ENCODE measurements around the gene LZTS2. TPM values are rescaled to one million over a fixed set of nuclear protein-coding genes. Genes with fewer than 3 reads are reported as not detected.

Gene LZTS2
- total and polyA plus RNA-seq, 2 experiments from 2014 or later: 27.6 to 88.3 TPM

- TF ChIP-seq ZNF462 (CRISPR knock-in tag; IDR thresholded peaks at IDR 0.05) (no peak), EZH2 (IDR thresholded peaks at IDR 0.05; ENCODE audit: low read depth, unreplicated experiment) (no peak)
These were observed 31.4 kb upstream of the LZTS2 start (continued) for GRCh38 chr10:100968062-100968736.

GRCh38 chr10:100968863-100969186 is 30.8 kb upstream of the LZTS2 start:
- peak overlapping the region; percentile 98 for H2AFZ ChIP-seq
- H3K4me3 Mint-ChIP-seq: peak overlapping the region; percentile 77
- 0 out of 2 replicates have a peak, but pooled peaks cover 4% of the 10 kb centered on the region for H4K20me1 ChIP-seq (replicated peaks; ENCODE audit: insufficient read depth)
- no peak for TF ChIP-seq ETS1 (IDR thresholded peaks at IDR 0.05)
- no peaks in the 10 kb centered on the region for H3K9me3 Mint-ChIP-seq
- H3K9me2 ChIP-seq (ENCODE audit: insufficient read depth): no peaks in the 10 kb centered on the region
- H3K4me1 Mint-ChIP-seq: peaks cover 32% of the 10 kb centered on the region
- no peaks in the 10 kb centered on the region for H3K79me2 ChIP-seq (replicated peaks; ENCODE audit: insufficient read depth)
- H3K4me2 ChIP-seq: peak overlapping the region; percentile 92
- H3K27ac ChIP-seq (ENCODE audit: low read depth): no peak overlapping the region
- H3K36me3 Mint-ChIP-seq (ENCODE audit: low read depth): 0 out of 3 replicates have a peak, but pooled peaks cover 3% of the 10 kb centered on the region
- no peak overlapping the region for H3K27ac Mint-ChIP-seq
- peaks cover 26% of the 10 kb centered on the region for H3K4me1 ChIP-seq (ENCODE audit: insufficient read depth)
- H3K27me3 ChIP-seq (ENCODE audit: insufficient read depth): no peaks in the 10 kb centered on the region
- H3K36me3 ChIP-seq (ENCODE audit: insufficient read depth): no peaks in the 10 kb centered on the region
- peaks cover 15% of the 10 kb centered on the region for H3K27me3 Mint-ChIP-seq (ENCODE audit: insufficient read depth, low read depth, poor library complexity)
- peak; percentile 32; the same call in 2 of the 3 replicates for ATAC-seq
- DNase-seq (ENCODE audit: low spot score): no peak
- H3F3A ChIP-seq (replicated peaks; ENCODE audit: low read depth): peaks cover 5% of the 10 kb centered on the region; the same call in 1 of the 2 replicates
- peak overlapping the region; percentile 92 for H3K4me3 ChIP-seq
